SK-N-SH (cell line): ENCODE measurements around the gene UBAP1L. TPM values are rescaled to one million over a fixed set of nuclear protein-coding genes. Genes with fewer than 3 reads are reported as not detected.

Experiments
- CTCF ChIA-PET: fragments of 300-600, 350-600 bp; formaldehyde crosslinking; extraction: SDS; loops from one replicate; lab custom pipeline; 2021; lab: Yijun Ruan, JAX
- POLR2A ChIA-PET: fragments of 350-600 bp; sonication (Branson Sonifier 250); formaldehyde crosslinking; extraction: SDS; loops from one replicate; lab custom pipeline; 2020; ENCODE audit warnings: antibody characterized with exemption, inconsistent platforms; lab: Yijun Ruan, JAX
- DNase-seq: peaks from one replicate; pipeline ENCODE4 v3.0.0; 2012
- H2AFZ ChIP-seq: fragments of 200-600 bp; sonication (generic); 2 replicates; pipeline ENCODE4 v1.8.1; 2016; ENCODE audit warnings: antibody characterized with exemption, mild to moderate bottlenecking, low read depth
- H3F3A ChIP-seq: fragments of 200-600 bp; sonication (generic); replicated peaks from 2 replicates; pipeline ENCODE3; 2016; ENCODE audit warnings: antibody characterized with exemption, mild to moderate bottlenecking; ENCODE audit not compliant: insufficient read depth
- H3K27ac ChIP-seq, 2 experiments: fragments of 200-500 bp in 1 of 2; fragments of 200-600 bp in 1 of 2; sonication (Bioruptor generic) in 1 of 2; sonication (generic), shearing (Covaris generic) in 1 of 2; 2 replicates each; pipeline versions ENCODE4 v1.5.1 to v1.6.1; 2014 to 2016; ENCODE audit warnings: low read depth in 2 of 2, inconsistent platforms in 1 of 2, low read length in 1 of 2, mild to moderate bottlenecking in 1 of 2, mixed read lengths in 1 of 2
- H3K27me3 ChIP-seq: fragments of 200-600 bp; sonication (generic), shearing (Covaris generic); 2 replicates; pipeline ENCODE4 v1.6.1; 2016; ENCODE audit warnings: mixed run types; ENCODE audit not compliant: insufficient read depth
- H3K36me3 ChIP-seq, 2 experiments: fragments of 200-500 bp in 1 of 2; fragments of 200-600 bp in 1 of 2; sonication (Bioruptor generic) in 1 of 2; sonication (generic) in 1 of 2; replicated peaks in 1 of 2; 2 replicates each; pipeline versions ENCODE3 to v1.5.1; 2014 to 2016; ENCODE audit warnings: low read length in 1 of 2, mild to moderate bottlenecking in 1 of 2; ENCODE audit not compliant: insufficient read depth in 2 of 2, control insufficient read depth in 1 of 2
- H3K4me1 ChIP-seq, 2 experiments: fragments of 200-500 bp in 1 of 2; fragments of 200-600 bp in 1 of 2; sonication (Bioruptor generic) in 1 of 2; sonication (generic), shearing (Covaris generic) in 1 of 2; 2 replicates each; pipeline versions ENCODE4 v1.5.1 to v1.6.1; 2014 to 2016; ENCODE audit warnings: low read depth in 1 of 2, low read length in 1 of 2, mixed run types in 1 of 2; ENCODE audit not compliant: insufficient read depth in 2 of 2, control insufficient read depth in 1 of 2
- H3K4me2 ChIP-seq: fragments of 200-600 bp; sonication (generic), shearing (Covaris generic); 2 replicates; pipeline ENCODE4 v1.6.1; 2017; ENCODE audit warnings: mixed run types
- H3K4me3 ChIP-seq, 2 experiments: fragments of 200-500 bp in 1 of 2; fragments of 200-600 bp in 1 of 2; sonication (Bioruptor generic) in 1 of 2; sonication (generic), shearing (Covaris generic) in 1 of 2; 2 replicates each; pipeline versions ENCODE4 v1.5.1 to v1.8.1; 2014 to 2016; ENCODE audit warnings: low read depth in 2 of 2, inconsistent platforms in 1 of 2, low read length in 1 of 2, mild to moderate bottlenecking in 1 of 2, mixed read lengths in 1 of 2, moderate library complexity in 1 of 2
- H3K79me2 ChIP-seq: fragments of 200-600 bp; sonication (generic); 2 replicates; pipeline ENCODE4 v1.8.1; 2017; ENCODE audit warnings: mild to moderate bottlenecking; ENCODE audit not compliant: insufficient read depth
- H3K9ac ChIP-seq: fragments of 200-600 bp; sonication (generic); 2 replicates; pipeline ENCODE4 v1.6.1; 2017; ENCODE audit warnings: mixed run types
- H3K9me2 ChIP-seq: fragments of 200-600 bp; sonication (generic); 2 replicates; pipeline ENCODE4 v1.6.1; 2017; ENCODE audit warnings: mixed run types
- H3K9me3 ChIP-seq: fragments of 200-600 bp; sonication (generic); 2 replicates; pipeline ENCODE4 v1.6.1; 2017; ENCODE audit warnings: mixed run types, mild to moderate bottlenecking, moderate library complexity
- H4K20me1 ChIP-seq: fragments of 200-600 bp; sonication (generic); 2 replicates; pipeline ENCODE4 v1.6.1; 2017; ENCODE audit warnings: mild to moderate bottlenecking, mixed run types; ENCODE audit not compliant: insufficient read depth
- ELF1 ChIP-seq: IDR thresholded peaks from 2 replicates; pipeline ENCODE4 v1.4.0; 2012
- EZH2phosphoT487 ChIP-seq: fragments of 200-600 bp; sonication (generic); IDR thresholded peaks from 2 replicates; pipeline ENCODE4 v1.6.1; 2017; ENCODE audit warnings: low read depth, mixed run types, mild to moderate bottlenecking, antibody characterized with exemption, moderate library complexity, borderline replicate concordance
- FOSL2 ChIP-seq: IDR thresholded peaks from 2 replicates; pipeline ENCODE4 v1.4.0; 2012; ENCODE audit warnings: low read depth, mild to moderate bottlenecking, moderate library complexity, borderline replicate concordance
- GABPA ChIP-seq: IDR thresholded peaks from 2 replicates; pipeline ENCODE4 v1.4.0; 2012; ENCODE audit warnings: low read depth, mild to moderate bottlenecking
- GATA2 ChIP-seq: sonication (generic); formaldehyde crosslinking; IDR thresholded peaks from 2 replicates; pipeline ENCODE4 v1.5.0; 2020; ENCODE audit warnings: mild to moderate bottlenecking, missing genetic modification reagents
- NFIC ChIP-seq: IDR thresholded peaks from 2 replicates; pipeline ENCODE4 v1.4.0; 2012; ENCODE audit warnings: borderline replicate concordance
- RFX5 ChIP-seq: IDR thresholded peaks from 2 replicates; pipeline ENCODE4 v1.6.1; 2012; ENCODE audit warnings: mild to moderate bottlenecking, improper control_type of control experiment, low read length
- SIN3A ChIP-seq: IDR thresholded peaks from 2 replicates; pipeline ENCODE4 v1.6.1; 2012; ENCODE audit warnings: low read depth, mild to moderate bottlenecking, low read length, moderate library complexity, borderline replicate concordance
- SMC3 ChIP-seq: IDR thresholded peaks from 2 replicates; pipeline ENCODE4 v1.6.1; 2012; ENCODE audit warnings: low read depth, low read length, improper control_type of control experiment
- TEAD4 ChIP-seq: IDR thresholded peaks from 2 replicates; pipeline ENCODE4 v1.4.0; 2012; ENCODE audit warnings: mild to moderate bottlenecking, borderline replicate concordance; ENCODE audit not compliant: insufficient read depth
- YY1 ChIP-seq: IDR thresholded peaks from 2 replicates; pipeline ENCODE4 v1.4.0; 2012; ENCODE audit warnings: low read depth, mild to moderate bottlenecking
- WGBS: methylation state at CpG from one replicate; pipeline ENCODE4 v1.1.6; 2017; ENCODE audit warnings: low lambda C conversion rate; 5-methylcytosine and 5-hydroxymethylcytosine counted together
- polyA plus RNA-seq, 3 experiments: library from polyadenylated mRNA; depleted of rRNA; stranded (reverse); fragments of >200 nt; gene quantifications; 2 replicates each; pipeline ENCODE4 v1.2.3, GENCODE V29; 2012
- TF ChIP-seq, protein P1 (sequence below): IDR thresholded peaks from 2 replicates; pipeline ENCODE4 v1.4.0; 2012; ENCODE audit warnings: low read depth, borderline replicate concordance
- TF ChIP-seq, protein P2 (sequence below): IDR thresholded peaks from 2 replicates; pipeline ENCODE4; 2012
- TF ChIP-seq, protein P3 (sequence below): fragments of 150-350 bp; IDR thresholded peaks from 2 replicates; pipeline ENCODE4 v1.6.1; 2016; ENCODE audit warnings: mild to moderate bottlenecking, low read depth, low read length
- TF ChIP-seq, protein P4 (sequence below): fragments of 200-600 bp; sonication (generic); IDR thresholded peaks from 2 replicates; pipeline ENCODE4 v1.6.1; 2017; ENCODE audit warnings: antibody characterized with exemption, mild to moderate bottlenecking, moderate library complexity
- TF ChIP-seq, protein P5 (sequence below): IDR thresholded peaks from 2 replicates; pipeline ENCODE4 v1.4.0; 2012; ENCODE audit warnings: low read depth, borderline replicate concordance
- TF ChIP-seq, protein P6 (sequence below): fragments of 150-350 bp; IDR thresholded peaks from 2 replicates; pipeline ENCODE4 v1.6.1; 2017; ENCODE audit warnings: antibody characterized with exemption, low read length, low read depth, borderline replicate concordance

The UBAP1L gene
- polyA plus RNA-seq, 1 of the 3 experiments (the other 2 are of a cell fraction): 1.8 TPM

DNA sequence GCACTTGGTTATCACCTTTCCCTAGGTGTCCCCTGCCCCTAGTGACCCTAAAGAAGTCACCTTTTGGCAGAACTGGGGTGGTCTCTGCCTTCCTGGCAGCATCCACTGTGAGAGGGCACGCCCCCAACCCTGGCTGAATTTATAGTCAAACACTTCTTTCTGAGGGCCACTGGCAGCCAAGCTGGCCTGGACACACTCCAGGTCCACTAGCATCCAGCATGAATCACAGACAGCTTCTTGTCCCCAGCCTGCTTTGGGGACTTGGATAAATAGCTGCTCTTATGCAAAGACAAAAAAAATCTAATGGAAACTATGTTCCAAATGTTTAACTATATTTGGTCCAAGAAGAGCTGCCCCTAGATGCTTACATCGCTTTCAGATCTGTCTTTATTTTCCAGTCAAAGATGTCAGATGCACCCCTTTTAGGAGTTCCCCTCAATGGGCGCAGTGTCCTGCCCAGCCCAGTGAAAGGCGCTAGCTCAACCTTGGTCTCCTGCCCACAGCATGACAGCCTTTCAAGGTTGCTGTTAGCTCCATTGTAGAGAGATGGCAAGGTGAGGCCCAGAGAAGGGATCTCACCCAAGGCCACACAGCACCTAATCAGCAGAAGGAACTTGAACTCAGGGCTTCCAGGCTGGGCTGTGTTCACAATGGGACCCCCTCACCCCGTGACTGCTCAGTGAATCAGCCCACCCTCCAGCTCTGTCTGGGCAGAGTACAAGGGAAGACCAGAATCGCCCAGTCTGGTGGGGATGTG is 54.2 kb downstream of the UBAP1L start (continued):
- TF ChIP-seq, protein P1, sequence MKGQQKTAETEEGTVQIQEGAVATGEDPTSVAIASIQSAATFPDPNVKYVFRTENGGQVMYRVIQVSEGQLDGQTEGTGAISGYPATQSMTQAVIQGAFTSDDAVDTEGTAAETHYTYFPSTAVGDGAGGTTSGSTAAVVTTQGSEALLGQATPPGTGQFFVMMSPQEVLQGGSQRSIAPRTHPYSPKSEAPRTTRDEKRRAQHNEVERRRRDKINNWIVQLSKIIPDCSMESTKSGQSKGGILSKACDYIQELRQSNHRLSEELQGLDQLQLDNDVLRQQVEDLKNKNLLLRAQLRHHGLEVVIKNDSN: no peak
- TF ChIP-seq FOSL2 (no peak), RFX5 (no peak), SIN3A (no peak), TEAD4 (no peak), NFIC (no peak)
- TF ChIP-seq, protein P2, sequence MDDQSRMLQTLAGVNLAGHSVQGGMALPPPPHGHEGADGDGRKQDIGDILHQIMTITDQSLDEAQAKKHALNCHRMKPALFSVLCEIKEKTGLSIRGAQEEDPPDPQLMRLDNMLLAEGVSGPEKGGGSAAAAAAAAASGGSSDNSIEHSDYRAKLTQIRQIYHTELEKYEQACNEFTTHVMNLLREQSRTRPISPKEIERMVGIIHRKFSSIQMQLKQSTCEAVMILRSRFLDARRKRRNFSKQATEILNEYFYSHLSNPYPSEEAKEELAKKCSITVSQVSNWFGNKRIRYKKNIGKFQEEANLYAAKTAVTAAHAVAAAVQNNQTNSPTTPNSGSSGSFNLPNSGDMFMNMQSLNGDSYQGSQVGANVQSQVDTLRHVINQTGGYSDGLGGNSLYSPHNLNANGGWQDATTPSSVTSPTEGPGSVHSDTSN: no peak
- TF ChIP-seq, protein P3, sequence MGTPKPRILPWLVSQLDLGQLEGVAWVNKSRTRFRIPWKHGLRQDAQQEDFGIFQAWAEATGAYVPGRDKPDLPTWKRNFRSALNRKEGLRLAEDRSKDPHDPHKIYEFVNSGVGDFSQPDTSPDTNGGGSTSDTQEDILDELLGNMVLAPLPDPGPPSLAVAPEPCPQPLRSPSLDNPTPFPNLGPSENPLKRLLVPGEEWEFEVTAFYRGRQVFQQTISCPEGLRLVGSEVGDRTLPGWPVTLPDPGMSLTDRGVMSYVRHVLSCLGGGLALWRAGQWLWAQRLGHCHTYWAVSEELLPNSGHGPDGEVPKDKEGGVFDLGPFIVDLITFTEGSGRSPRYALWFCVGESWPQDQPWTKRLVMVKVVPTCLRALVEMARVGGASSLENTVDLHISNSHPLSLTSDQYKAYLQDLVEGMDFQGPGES: no peak

DNA sequence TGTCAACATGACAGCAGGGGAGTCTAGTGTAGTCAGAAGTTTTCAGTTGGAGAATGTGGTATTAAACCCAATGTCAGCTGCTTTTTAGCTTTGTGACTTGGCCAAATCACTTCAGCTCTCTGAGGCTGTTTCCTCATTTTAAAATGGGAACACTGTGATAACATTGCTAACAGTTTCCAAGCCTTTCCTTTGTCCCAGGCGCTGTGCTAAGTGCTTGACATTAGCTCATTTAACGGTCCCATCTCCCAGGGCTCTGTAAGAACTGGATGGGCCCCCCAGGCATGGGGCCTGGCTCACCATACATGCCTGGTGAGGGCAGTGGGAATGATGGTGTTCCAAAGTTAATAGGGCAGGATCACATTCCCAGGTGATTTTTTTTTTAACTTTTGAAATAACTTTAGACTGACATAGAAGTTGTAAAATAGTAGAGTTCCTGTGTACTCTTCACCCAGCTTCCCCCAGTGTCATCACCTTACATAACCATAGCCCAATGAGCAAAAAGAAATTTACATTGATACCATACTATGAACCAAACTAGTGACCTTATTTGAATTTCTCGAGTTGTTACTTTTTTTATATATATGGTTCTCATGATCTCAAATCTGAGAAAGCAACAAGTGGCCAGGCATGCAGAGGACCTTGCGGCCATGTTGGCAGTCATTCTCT is 54.9 kb downstream of the UBAP1L start:
- Histone ChIP-seq H3K9me3 (no peaks in the 10 kb centered on the region), H2AFZ (no peak overlapping the region), H3K4me1 (no peaks in the 10 kb centered on the region), H3K4me2 (no peak overlapping the region), H3K9me2 (no peaks in the 10 kb centered on the region), H3K36me3 (no peaks in the 10 kb centered on the region), H3K79me2 (no peaks in the 10 kb centered on the region), H3K27ac (no peak overlapping the region), H3K9ac (no peak overlapping the region), H3K27me3 (no peaks in the 10 kb centered on the region), H4K20me1 (no peaks in the 10 kb centered on the region), H3K4me3 (no peak overlapping the region), H3F3A (no peaks in the 10 kb centered on the region)
- POLR2A ChIA-PET: interaction anchor here (0.6 kb wide), 1 partner anchor 29 kb away, joined by 3 read pairs; no protein-coding TSS in a partner anchor
- DNase-seq: no peak
- CTCF ChIA-PET: interaction anchor here (0.9 to 3.3 kb wide), 7 partner anchors 18 to 42 kb away, joined by 3 to 13 read pairs (median 4); no protein-coding TSS in a partner anchor
- 58% methylated on average over 4 of the region's 4 CpGs for WGBS
- no peak for TF ChIP-seq SMC3
- no peak for TF ChIP-seq GATA2
- TF ChIP-seq EZH2phosphoT487: no peak
- no peak for TF ChIP-seq ELF1
- TF ChIP-seq, protein P4, sequence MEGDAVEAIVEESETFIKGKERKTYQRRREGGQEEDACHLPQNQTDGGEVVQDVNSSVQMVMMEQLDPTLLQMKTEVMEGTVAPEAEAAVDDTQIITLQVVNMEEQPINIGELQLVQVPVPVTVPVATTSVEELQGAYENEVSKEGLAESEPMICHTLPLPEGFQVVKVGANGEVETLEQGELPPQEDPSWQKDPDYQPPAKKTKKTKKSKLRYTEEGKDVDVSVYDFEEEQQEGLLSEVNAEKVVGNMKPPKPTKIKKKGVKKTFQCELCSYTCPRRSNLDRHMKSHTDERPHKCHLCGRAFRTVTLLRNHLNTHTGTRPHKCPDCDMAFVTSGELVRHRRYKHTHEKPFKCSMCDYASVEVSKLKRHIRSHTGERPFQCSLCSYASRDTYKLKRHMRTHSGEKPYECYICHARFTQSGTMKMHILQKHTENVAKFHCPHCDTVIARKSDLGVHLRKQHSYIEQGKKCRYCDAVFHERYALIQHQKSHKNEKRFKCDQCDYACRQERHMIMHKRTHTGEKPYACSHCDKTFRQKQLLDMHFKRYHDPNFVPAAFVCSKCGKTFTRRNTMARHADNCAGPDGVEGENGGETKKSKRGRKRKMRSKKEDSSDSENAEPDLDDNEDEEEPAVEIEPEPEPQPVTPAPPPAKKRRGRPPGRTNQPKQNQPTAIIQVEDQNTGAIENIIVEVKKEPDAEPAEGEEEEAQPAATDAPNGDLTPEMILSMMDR: no peak
- TF ChIP-seq YY1: no peak
- no peak for TF ChIP-seq FOSL2
- TF ChIP-seq, protein P1: no peak
- TF ChIP-seq, protein P5, sequence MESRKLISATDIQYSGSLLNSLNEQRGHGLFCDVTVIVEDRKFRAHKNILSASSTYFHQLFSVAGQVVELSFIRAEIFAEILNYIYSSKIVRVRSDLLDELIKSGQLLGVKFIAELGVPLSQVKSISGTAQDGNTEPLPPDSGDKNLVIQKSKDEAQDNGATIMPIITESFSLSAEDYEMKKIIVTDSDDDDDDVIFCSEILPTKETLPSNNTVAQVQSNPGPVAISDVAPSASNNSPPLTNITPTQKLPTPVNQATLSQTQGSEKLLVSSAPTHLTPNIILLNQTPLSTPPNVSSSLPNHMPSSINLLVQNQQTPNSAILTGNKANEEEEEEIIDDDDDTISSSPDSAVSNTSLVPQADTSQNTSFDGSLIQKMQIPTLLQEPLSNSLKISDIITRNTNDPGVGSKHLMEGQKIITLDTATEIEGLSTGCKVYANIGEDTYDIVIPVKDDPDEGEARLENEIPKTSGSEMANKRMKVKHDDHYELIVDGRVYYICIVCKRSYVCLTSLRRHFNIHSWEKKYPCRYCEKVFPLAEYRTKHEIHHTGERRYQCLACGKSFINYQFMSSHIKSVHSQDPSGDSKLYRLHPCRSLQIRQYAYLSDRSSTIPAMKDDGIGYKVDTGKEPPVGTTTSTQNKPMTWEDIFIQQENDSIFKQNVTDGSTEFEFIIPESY: no peak
- no peak for TF ChIP-seq SIN3A
- no peak for TF ChIP-seq NFIC
- TF ChIP-seq GABPA: no peak
- TF ChIP-seq, protein P6, sequence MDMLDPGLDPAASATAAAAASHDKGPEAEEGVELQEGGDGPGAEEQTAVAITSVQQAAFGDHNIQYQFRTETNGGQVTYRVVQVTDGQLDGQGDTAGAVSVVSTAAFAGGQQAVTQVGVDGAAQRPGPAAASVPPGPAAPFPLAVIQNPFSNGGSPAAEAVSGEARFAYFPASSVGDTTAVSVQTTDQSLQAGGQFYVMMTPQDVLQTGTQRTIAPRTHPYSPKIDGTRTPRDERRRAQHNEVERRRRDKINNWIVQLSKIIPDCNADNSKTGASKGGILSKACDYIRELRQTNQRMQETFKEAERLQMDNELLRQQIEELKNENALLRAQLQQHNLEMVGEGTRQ: no peak
- no peak for TF ChIP-seq TEAD4
